MM.1S (cell line): ENCODE results near the gene SUGP1.

Source experiments
- EZH2phosphoT487 ChIP-seq: fragments of 300-600 bp; sonication (generic); IDR thresholded peaks from 2 replicates; pipeline ENCODE4 v1.6.1; 2018; ENCODE audit warnings: antibody characterized with exemption, low read length
- TF ChIP-seq, protein P1 (sequence below): fragments of 300-600 bp; sonication (generic); IDR thresholded peaks from 2 replicates; pipeline ENCODE4 v1.5.1; 2016; ENCODE audit warnings: antibody characterized with exemption, low read length, mixed read lengths

DNA sequence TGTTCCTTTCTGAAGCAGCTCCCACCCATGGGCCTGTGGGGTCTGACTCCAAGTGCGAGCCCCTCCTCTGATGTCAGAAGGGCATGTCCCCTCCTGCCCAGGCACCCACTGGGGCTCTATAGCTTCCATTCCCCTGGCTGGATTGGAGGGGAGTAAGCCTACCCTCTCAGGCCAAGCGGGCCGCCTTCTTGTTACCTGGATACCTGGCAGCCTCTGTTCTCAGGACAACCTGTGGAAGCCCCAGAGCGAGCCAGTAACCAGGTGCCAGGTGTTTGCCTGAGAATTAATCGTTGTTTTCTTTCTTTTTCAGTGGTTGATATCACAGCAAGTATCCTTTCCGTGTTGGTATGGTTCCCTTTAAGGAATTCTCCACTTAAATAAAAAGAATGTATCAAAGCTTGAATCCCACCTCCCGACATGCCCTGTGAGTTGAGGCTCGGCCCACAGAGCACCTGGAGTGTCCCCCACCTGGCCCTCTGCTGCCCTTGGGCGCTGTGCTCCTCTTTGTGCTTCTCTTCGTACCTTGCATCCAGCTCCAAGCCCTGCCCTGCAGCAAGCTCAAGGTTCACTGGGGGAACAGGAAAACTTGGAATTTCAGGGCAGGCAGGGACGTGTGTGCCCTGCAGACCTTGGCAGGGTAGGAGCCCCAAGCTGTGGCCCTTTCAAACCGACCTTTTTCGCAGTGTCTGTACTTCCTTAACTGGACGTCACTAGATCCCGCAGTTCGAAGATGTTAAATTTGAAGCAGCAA, 15.3 kb upstream of the SUGP1 start:
- TF ChIP-seq, protein P1, sequence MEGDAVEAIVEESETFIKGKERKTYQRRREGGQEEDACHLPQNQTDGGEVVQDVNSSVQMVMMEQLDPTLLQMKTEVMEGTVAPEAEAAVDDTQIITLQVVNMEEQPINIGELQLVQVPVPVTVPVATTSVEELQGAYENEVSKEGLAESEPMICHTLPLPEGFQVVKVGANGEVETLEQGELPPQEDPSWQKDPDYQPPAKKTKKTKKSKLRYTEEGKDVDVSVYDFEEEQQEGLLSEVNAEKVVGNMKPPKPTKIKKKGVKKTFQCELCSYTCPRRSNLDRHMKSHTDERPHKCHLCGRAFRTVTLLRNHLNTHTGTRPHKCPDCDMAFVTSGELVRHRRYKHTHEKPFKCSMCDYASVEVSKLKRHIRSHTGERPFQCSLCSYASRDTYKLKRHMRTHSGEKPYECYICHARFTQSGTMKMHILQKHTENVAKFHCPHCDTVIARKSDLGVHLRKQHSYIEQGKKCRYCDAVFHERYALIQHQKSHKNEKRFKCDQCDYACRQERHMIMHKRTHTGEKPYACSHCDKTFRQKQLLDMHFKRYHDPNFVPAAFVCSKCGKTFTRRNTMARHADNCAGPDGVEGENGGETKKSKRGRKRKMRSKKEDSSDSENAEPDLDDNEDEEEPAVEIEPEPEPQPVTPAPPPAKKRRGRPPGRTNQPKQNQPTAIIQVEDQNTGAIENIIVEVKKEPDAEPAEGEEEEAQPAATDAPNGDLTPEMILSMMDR, result no peak
- no peak for TF ChIP-seq EZH2phosphoT487
